GM21576 (cell line): ENCODE measurements around the gene ZDHHC1.
"Not testable (repeated sequence)": the region's sequence is repeated elsewhere in the genome, so short reads cannot be mapped to it uniquely, and the experiment has no call there.

Experiments used
- ATAC-seq: cut with Tn5 transposase; IDR thresholded peaks from one replicate; pipeline ENCODE4 v1.9.1; 2021; ENCODE audit warnings: mild to moderate bottlenecking, moderate library complexity; ENCODE audit not compliant: unreplicated experiment

The ZDHHC1 gene

GRCh38 chr16:67364600-67365235, 51.6 kb downstream of the ZDHHC1 start:
- ATAC-seq = no peak

GRCh38 chr16:67361038-67361437, 55.2 kb downstream of the ZDHHC1 start:
- no peak for ATAC-seq

DNA sequence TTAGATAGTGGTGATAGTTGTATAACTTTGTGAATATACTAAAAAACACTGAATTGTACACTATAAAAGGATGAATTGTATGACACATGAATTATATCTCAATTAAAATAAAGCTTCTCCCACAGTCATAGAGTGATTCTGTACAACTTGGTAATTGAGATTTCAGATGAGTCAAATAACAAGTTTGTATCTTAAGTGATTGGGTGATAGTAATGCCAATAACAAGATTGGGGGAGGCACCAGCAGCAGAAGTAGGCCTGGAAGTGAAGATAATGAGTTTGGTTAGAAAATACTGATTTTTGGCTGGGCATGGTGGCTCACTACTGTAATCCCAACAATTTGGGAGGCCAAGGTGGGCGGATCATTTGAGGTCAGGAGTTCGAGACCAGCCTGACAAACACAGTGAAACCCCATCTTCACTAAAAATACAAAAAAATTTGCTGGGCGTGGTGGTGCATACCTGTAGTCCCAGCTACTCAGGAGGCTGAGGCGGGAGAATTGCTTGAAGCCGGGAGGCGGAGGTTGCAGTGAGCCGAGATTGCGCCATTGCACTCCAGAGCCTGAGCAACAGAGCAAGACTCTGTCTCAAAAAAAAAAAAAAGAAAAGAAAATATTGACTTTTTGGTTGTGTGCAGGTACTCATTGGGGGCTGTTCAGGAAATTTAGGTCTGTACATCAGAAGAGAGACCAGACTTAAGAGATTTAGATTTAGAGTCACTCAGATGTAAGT, 56.6 kb downstream of the ZDHHC1 start:
- ATAC-seq = not testable (repeated sequence)

- ATAC-seq = no peak
Observed at GRCh38 chr16:67357561-67357960, 58.7 kb downstream of the ZDHHC1 start.

GRCh38 chr16:67356396-67356795, 59.9 kb downstream of the ZDHHC1 start:
- no peak for ATAC-seq

DNA sequence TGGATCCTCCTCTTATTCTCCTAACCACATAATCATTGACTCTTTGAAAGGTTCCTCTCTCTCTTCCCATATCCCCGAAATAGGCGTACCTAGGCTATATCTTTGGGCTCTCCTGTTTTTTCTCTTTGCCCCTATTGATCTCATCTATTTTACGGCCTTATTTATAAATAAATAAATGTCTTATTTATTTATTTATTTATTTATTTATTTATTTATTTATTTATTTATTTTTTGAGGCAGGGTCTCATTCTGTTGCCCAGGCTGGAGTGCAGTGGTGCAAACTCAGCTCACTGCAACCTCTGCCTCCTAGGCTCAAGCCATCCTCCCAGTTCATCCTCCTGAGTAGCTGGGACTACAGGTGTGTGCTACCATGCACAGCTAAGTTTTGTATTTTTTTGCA, 63.8 kb downstream of the ZDHHC1 start:
- not testable (repeated sequence) for ATAC-seq

GRCh38 chr16:67350324-67350723, 66.0 kb downstream of the ZDHHC1 start:
- ATAC-seq = no peak

GRCh38 chr16:67349172-67349571, 67.1 kb downstream of the ZDHHC1 start:
- ATAC-seq = no peak

- no peak for ATAC-seq
Observed at GRCh38 chr16:67346341-67346740, 69.9 kb downstream of the ZDHHC1 start.

DNA sequence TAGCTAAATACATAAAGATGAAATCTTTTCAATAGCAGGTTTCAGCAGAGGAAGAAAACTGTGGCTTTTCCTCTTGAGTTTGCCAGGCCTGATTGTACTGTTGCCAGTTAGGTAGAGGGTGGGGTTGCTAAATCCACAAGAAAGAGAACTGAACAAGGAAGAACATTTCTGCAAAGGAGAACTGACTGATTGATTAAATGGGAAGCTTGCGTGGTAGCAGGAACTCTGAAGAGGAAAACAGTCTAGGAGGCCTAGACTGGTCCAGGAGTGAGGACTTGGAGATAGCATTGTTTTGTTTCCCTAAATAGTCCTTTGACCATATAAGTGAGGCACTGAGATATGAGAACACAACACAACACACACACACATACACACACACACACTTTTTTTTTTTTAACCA, 70.9 kb downstream of the ZDHHC1 start:
- ATAC-seq = no peak
